HepG2 (cell line): Measurements from ENCODE around the gene EIF4G3. TPM values are rescaled to one million over a fixed set of nuclear protein-coding genes. Genes with fewer than 3 reads are reported as not detected.
A peak's percentile ranks its signal among the peaks of the same experiment; 100 is the strongest.

ENCODE experiments used
- ATAC-seq: fragments of 200-7000 bp; cut with Tn5 transposase; 3 replicates; pipeline ENCODE4 v1.9.1; 2020; ENCODE audit warnings: mild to moderate bottlenecking, moderate library complexity
- BruUV-seq: library from RNA; stranded (reverse); fragments of 400-500 nt; replicated peaks from 2 replicates; lab custom pipeline; 2021; lab: Mats Ljungman, UMichigan
- CTCF ChIA-PET: fragments of 300-600 bp; formaldehyde crosslinking; extraction: SDS; loops from one replicate; lab custom pipeline; 2021; ENCODE audit warnings: low total read pairs, inconsistent platforms, low intra/inter-chr PET ratio; lab: Yijun Ruan, JAX
- POLR2A ChIA-PET: fragments of 350-600 bp; sonication (Branson Sonifier 250); formaldehyde crosslinking; loops from one replicate; lab custom pipeline; 2020; ENCODE audit warnings: antibody characterized with exemption, inconsistent platforms; lab: Yijun Ruan, JAX
- DNase-seq: peaks from one replicate; pipeline ENCODE4 v3.0.0-alpha.2; 2015; ENCODE audit warnings: low spot score
- FAIRE-seq: peaks from 3 replicates; lab custom pipeline; 2011; peaks lifted over from hg19 to GRCh38; lab: Jason Lieb, UNC
- H2AFZ ChIP-seq: one replicate; pipeline ENCODE4 v1.6.1; 2011; ENCODE audit warnings: low read length, inconsistent platforms
- H3K27ac ChIP-seq: fragments of 300-600 bp; 3 replicates; pipeline ENCODE4 v1.8.0; 2011; ENCODE audit warnings: mixed run types, mild to moderate bottlenecking, mixed read lengths, low read length, inconsistent platforms; ENCODE audit not compliant: insufficient read depth; ENCODE audit errors: extremely low read length
- H3K27me3 ChIP-seq, 2 experiments: fragments of 200-600 bp in 1 of 2; 2 replicates in 1 of 2; 3 replicates in 1 of 2; pipeline versions ENCODE4 v1.6.0 to v1.8.0; 2011; ENCODE audit warnings: low read length in 2 of 2, mild to moderate bottlenecking in 2 of 2, moderate library complexity in 2 of 2, inconsistent platforms in 1 of 2; ENCODE audit not compliant: insufficient read depth in 2 of 2, control insufficient read depth in 1 of 2
- H3K36me3 ChIP-seq, 2 experiments: fragments of 200-600 bp in 1 of 2; replicated peaks in 1 of 2; 2 replicates in 1 of 2; 3 replicates in 1 of 2; pipeline versions ENCODE4 v1.5.1 to v1.8.0; 2011; ENCODE audit warnings: low read length in 2 of 2, inconsistent platforms in 1 of 2; ENCODE audit not compliant: insufficient read depth in 2 of 2, control insufficient read depth in 1 of 2
- H3K4me1 ChIP-seq: 2 replicates; pipeline ENCODE4 v1.5.1; 2012; ENCODE audit warnings: low read length, inconsistent platforms; ENCODE audit not compliant: insufficient read depth
- H3K4me2 ChIP-seq: 2 replicates; pipeline ENCODE4 v1.6.0; 2011; ENCODE audit warnings: low read depth, low read length, inconsistent platforms
- H3K4me3 ChIP-seq, 3 experiments: fragments of 200-600 bp in 1 of 3; sonication (generic), shearing (Covaris generic) in 1 of 3; replicated peaks in 1 of 3; 2 replicates each; pipeline ENCODE4 v1.5.1; 2011 to 2016; ENCODE audit warnings: low read length in 3 of 3, inconsistent platforms in 2 of 3, low read depth in 2 of 3, mild to moderate bottlenecking in 2 of 3, control low read depth in 1 of 3, mixed read lengths in 1 of 3; ENCODE audit not compliant: insufficient read depth in 1 of 3
- H3K79me2 ChIP-seq: one replicate; pipeline ENCODE4 v1.6.1; 2011; ENCODE audit warnings: low read length, inconsistent platforms; ENCODE audit not compliant: insufficient read depth
- H3K9ac ChIP-seq: 2 replicates; pipeline ENCODE4 v1.6.0; 2011; ENCODE audit warnings: mild to moderate bottlenecking, low read depth, low read length, inconsistent platforms; ENCODE audit not compliant: insufficient read depth
- H3K9me3 ChIP-seq: 2 replicates; pipeline ENCODE4 v1.5.1; 2012; ENCODE audit warnings: mild to moderate bottlenecking, low read length
- H4K20me1 ChIP-seq: 2 replicates; pipeline ENCODE4 v1.6.0; 2011; ENCODE audit warnings: inconsistent platforms, mild to moderate bottlenecking, low read length, moderate library complexity; ENCODE audit not compliant: insufficient read depth
- ELF1 ChIP-seq: sonication (generic); formaldehyde crosslinking; IDR thresholded peaks from 2 replicates; pipeline ENCODE4 v1.4.0; 2020; ENCODE audit warnings: missing genetic modification reagents
- ETV5 ChIP-seq: IDR thresholded peaks from 2 replicates; pipeline ENCODE4 v1.6.1; 2018; ENCODE audit warnings: missing biosample characterization, missing genetic modification reagents, inconsistent platforms, borderline replicate concordance
- GPN1 ChIP-seq: sonication (generic); formaldehyde crosslinking; IDR thresholded peaks from 2 replicates; pipeline ENCODE4 v1.5.1; 2020; ENCODE audit warnings: missing genetic modification reagents, borderline replicate concordance
- KDM5A ChIP-seq: fragments of 200-600 bp; sonication (generic); IDR thresholded peaks from 2 replicates; pipeline ENCODE4 v1.7.0; 2018; ENCODE audit warnings: antibody characterized with exemption, mild to moderate bottlenecking, low read length, borderline replicate concordance
- MAFF ChIP-seq: IDR thresholded peaks from 2 replicates; pipeline ENCODE4 v1.6.1; 2011; ENCODE audit warnings: low read depth, low read length, improper control_type of control experiment
- MAFK ChIP-seq, 2 experiments: IDR thresholded peaks in 1 of 2; conservative IDR thresholded peaks in 1 of 2; 2 replicates each; pipeline ENCODE4 v1.6.1; 2011; ENCODE audit warnings: improper control_type of control experiment in 2 of 2, low read length in 2 of 2
- MED13 ChIP-seq: sonication (generic); formaldehyde crosslinking; IDR thresholded peaks from 2 replicates; pipeline ENCODE4 v1.5.0; 2020; ENCODE audit warnings: missing genetic modification reagents
- TOPORS ChIP-seq: sonication (generic); formaldehyde crosslinking; IDR thresholded peaks from 2 replicates; pipeline ENCODE4 v1.8.0; 2023; ENCODE audit warnings: mild to moderate bottlenecking, missing genetic modification reagents
- TRAFD1 ChIP-seq: sonication (generic); formaldehyde crosslinking; IDR thresholded peaks from 2 replicates; pipeline ENCODE4 v1.5.1; 2020; ENCODE audit warnings: missing genetic modification reagents, mild to moderate bottlenecking, borderline replicate concordance
- WGBS: methylation state at CpG from one replicate; pipeline ENCODE4 v1.1.6; 2017; ENCODE audit warnings: low lambda C conversion rate; 5-methylcytosine and 5-hydroxymethylcytosine counted together
- in situ Hi-C: cut with HindIII; loops from 2 replicates; pipeline ENCODE4 v1.10.0; 2017; ENCODE audit warnings: low pct_unique_long_range_greater_than_20kb; ENCODE audit not compliant: extremely low pct_ligation_motif_present
- intact Hi-C: fragments of 100-400 bp; cut with micrococcal nuclease; formaldehyde crosslinking; loops from one replicate; pipeline ENCODE4 v1.10.0; 2022; ENCODE audit not compliant: unreplicated experiment
- polyA plus RNA-seq, 8 experiments: library from polyadenylated mRNA; depleted of rRNA in 3 of 8; stranded (reverse) in 7 of 8; unstranded in 1 of 8; fragments of >200 nt; fragmentation: Illumina TruSeq in 4 of 8; extraction: Trizol in 4 of 8; gene quantifications; 2 replicates each; pipeline versions ENCODE4 v1.2.1 to v1.2.3, GENCODE V29; 2011 to 2016; ENCODE audit warnings: low read depth in 4 of 8, missing spikeins in 1 of 8, mixed read lengths in 1 of 8; ENCODE audit not compliant: insufficient read depth in 1 of 8
- total RNA-seq, 5 experiments: library from RNA; depleted of rRNA; stranded (reverse); fragments of >200 nt; fragmentation: Illumina TruSeq; extraction: Trizol; gene quantifications; 2 replicates each; pipeline ENCODE4 v1.2.3, GENCODE V29; 2016; ENCODE audit warnings: low read depth in 1 of 5

EIF4G3 gene
- total and polyA plus RNA-seq, 2 of the 13 experiments (the other 11 are each of a cell fraction or from before 2014, with no cell fraction given): 22.2 to 27.6 TPM

DNA sequence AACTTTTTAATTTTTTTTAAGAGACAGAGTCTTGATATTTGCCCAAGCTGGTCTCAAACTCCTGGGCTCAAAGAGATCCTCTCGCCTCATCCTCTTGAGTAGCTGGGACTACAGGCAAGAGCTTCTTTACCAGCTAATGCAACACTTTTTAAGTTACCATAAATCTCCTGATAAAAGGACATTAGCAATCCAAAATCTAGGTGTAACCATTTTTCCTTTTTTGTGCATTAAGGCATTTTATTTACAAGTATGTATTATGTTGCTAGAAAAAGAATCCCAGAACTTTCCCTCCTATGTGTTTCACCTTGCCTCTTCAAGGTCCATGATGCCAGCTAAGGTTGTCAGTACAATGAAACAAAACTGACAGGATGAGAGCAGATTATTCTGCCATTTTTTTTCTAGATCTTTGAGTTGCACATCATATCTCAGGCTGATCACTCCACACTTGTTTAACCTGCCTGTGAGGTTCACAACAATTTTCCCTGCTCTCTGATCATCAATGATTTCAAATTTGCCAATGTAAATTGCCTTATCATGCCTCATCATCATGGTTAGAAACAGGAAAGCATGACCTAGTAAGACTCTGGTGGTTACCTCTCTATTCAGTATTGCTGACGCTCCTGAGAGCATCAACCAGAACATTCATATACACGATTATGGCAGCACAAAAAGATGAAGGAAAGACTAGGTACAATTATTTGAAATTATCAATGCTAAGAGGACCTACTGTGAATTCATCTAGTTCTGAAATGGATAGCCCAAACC is 173.2 kb downstream of the EIF4G3 start:
- H3K9ac ChIP-seq: no peak overlapping the region
- no peak for ATAC-seq
- peaks cover 12% of the 10 kb centered on the region for H3K4me1 ChIP-seq
- no peak for FAIRE-seq
- no peaks in the 10 kb centered on the region for H3K9me3 ChIP-seq
- intact Hi-C loops: no loop called here
- H3K27ac ChIP-seq: no peak overlapping the region
- no peaks in the 10 kb centered on the region for H3K27me3 ChIP-seq
- H4K20me1 ChIP-seq: no peaks in the 10 kb centered on the region
- no peak for DNase-seq
- no peak for TF ChIP-seq KDM5A
- TF ChIP-seq TRAFD1: no peak
- TF ChIP-seq TOPORS (CRISPR knock-in tag): no peak
- TF ChIP-seq ELF1: no peak
- TF ChIP-seq ETV5 (CRISPR knock-in tag): no peak
- no peak for TF ChIP-seq MED13 (CRISPR knock-in tag)
- no peak overlapping the region for H3K4me2 ChIP-seq
- H3K4me3 ChIP-seq: no peak overlapping the region
- H2AFZ ChIP-seq: no peak overlapping the region
- BruUV-seq: no TSS peak
- WGBS: 94% methylated on average over 3 of the region's 3 CpGs
- CTCF ChIA-PET: no interaction called here
- peaks cover 2 to 3% of the 10 kb centered on the region in 2 experiments; a peak in 1 of 5 replicates for H3K36me3 ChIP-seq
- H3K79me2 ChIP-seq: no peaks in the 10 kb centered on the region
- in situ Hi-C loops: no loop called here
- POLR2A ChIA-PET: no interaction called here

DNA sequence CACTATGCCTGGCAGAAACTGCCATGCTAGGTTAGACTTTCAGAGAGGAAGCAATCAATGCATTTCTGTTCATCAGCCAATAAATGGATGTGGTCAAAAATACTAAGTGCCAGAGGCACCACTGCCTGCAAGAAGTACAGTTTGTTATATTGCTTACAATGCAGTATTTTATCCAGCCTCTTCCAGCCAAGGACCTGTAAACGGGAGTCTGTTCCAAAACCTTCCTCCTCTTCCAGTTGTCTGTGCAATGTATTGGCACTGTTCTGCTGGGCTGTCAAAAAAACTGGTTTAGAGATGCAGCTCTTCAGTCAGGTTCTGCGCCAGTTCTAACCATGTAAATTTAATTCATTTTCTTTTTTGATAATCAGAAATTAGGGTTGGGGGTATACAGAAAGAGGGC is 175.7 kb downstream of the EIF4G3 start:
- no peaks in the 10 kb centered on the region for H4K20me1 ChIP-seq
- no peak for FAIRE-seq
- no peak overlapping the region for H3K4me2 ChIP-seq
- H2AFZ ChIP-seq: no peak overlapping the region
- ATAC-seq: no peak
- TF ChIP-seq MAFF (peak; percentile 69), GPN1 (CRISPR knock-in tag) (no peak), MAFK (conservative IDR thresholded peaks at IDR 0.05 in 1 of 2, IDR thresholded peaks at IDR 0.05 in 1 of 2; ENCODE audit: low read length in 2 of 2) (peak; percentile 73 to 80; a peak in 3 of 4 replicates)
- no peaks in the 10 kb centered on the region for H3K9me3 ChIP-seq
- H3K79me2 ChIP-seq: no peaks in the 10 kb centered on the region
- intact Hi-C loops: no loop called here
- peaks cover 12% of the 10 kb centered on the region for H3K4me1 ChIP-seq
- ChIA-PET POLR2A (no interaction called here), CTCF (no interaction called here)
- no peak overlapping the region for H3K4me3 ChIP-seq
- BruUV-seq: no TSS peak
- no peak overlapping the region for H3K27ac ChIP-seq
- H3K9ac ChIP-seq: no peak overlapping the region
- in situ Hi-C loops: no loop called here
- DNase-seq: no peak
- 92% methylated on average over 2 of the region's 2 CpGs for WGBS
- H3K27me3 ChIP-seq: no peaks in the 10 kb centered on the region
- H3K36me3 ChIP-seq: peaks cover 2 to 3% of the 10 kb centered on the region in 2 experiments; a peak in 1 of 5 replicates
